Measurements from ENCODE around the gene LACTBL1. TPM values are rescaled to one million over a fixed set of nuclear protein-coding genes. Genes with fewer than 3 reads are reported as not detected.

Gene LACTBL1
- total RNA-seq, 1 experiment from 2014 or later, result 0.28 TPM

DNA sequence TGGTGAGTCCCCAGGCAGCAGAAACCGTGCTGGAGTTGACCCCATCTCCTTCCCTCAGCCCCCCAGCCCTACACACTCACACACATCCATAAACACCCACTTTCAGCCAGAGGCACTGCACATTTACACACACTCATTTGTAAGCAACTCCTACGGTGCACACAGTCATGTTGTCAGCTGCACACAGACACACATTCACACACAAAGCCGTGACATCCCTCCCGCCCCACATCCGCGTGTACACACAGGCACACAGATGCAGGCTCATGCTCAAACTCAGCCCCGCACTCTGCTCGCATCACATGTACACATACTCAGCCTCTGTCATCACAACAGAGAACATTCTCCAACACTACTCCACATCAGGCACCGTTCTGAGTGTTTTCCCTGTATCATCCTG, 47.6 kb downstream of the LACTBL1 start:
- Histone ChIP-seq H4K20me1 (ENCODE audit: insufficient read depth) (no peaks in the 10 kb centered on the region), H3K27me3 (ENCODE audit: insufficient read depth, low read depth) (no peaks in the 10 kb centered on the region), H3F3A (ENCODE audit: insufficient read depth, low read depth) (no peaks in the 10 kb centered on the region), H3K9me2 (ENCODE audit: insufficient read depth) (no peaks in the 10 kb centered on the region), H2AFZ (no peak overlapping the region), H3K27ac (no peak overlapping the region), H3K4me2 (no peak overlapping the region), H3K36me3 (ENCODE audit: low read depth) (no peaks in the 10 kb centered on the region), H3K79me2 (ENCODE audit: low read depth) (no peaks in the 10 kb centered on the region), H3K4me3 (no peak overlapping the region), H3K4me1 (replicated peaks; ENCODE audit: insufficient read depth) (no peaks in the 10 kb centered on the region), H3K9me3 (ENCODE audit: insufficient read depth, low read depth) (no peaks in the 10 kb centered on the region)
- CTCF ChIA-PET, result no interaction called here
- intact Hi-C loops (cut with micrococcal nuclease; ENCODE audit: unreplicated experiment), result no loop called here
- DNase-seq, result no peak
- BruUV-seq (replicated peaks), result no TSS peak
- TF ChIP-seq EZH2 (IDR thresholded peaks at IDR 0.05; ENCODE audit: low read depth), result no peak
- TF ChIP-seq, protein P1, sequence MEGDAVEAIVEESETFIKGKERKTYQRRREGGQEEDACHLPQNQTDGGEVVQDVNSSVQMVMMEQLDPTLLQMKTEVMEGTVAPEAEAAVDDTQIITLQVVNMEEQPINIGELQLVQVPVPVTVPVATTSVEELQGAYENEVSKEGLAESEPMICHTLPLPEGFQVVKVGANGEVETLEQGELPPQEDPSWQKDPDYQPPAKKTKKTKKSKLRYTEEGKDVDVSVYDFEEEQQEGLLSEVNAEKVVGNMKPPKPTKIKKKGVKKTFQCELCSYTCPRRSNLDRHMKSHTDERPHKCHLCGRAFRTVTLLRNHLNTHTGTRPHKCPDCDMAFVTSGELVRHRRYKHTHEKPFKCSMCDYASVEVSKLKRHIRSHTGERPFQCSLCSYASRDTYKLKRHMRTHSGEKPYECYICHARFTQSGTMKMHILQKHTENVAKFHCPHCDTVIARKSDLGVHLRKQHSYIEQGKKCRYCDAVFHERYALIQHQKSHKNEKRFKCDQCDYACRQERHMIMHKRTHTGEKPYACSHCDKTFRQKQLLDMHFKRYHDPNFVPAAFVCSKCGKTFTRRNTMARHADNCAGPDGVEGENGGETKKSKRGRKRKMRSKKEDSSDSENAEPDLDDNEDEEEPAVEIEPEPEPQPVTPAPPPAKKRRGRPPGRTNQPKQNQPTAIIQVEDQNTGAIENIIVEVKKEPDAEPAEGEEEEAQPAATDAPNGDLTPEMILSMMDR (conservative IDR thresholded peaks at IDR 0.05), result no peak
- POLR2A ChIA-PET (ENCODE audit: unreplicated experiment), result no interaction called here

DNA sequence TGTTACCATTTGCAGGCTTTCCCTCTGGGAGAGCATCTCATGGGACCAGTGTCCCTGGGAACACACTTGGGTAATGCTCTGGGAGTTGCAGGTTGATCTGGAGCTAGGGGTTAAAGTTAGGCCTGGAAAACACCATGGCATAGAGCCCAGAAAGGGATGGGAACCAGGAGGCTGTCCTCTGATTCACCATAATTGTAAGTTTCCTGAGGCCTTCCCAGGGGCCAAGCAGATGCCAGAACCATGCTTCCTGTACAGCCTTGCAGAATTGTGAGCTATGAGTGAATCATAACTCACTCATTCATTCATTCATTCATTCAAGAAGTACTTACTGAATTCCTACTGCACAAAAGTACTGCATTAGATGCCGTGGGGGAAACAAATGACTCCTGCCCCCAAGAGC, 50.0 kb downstream of the LACTBL1 start:
- no peaks in the 10 kb centered on the region for H3K4me1 ChIP-seq (replicated peaks; ENCODE audit: insufficient read depth)
- no peak overlapping the region for H3K4me2 ChIP-seq
- no peak overlapping the region for H2AFZ ChIP-seq
- H3K9me3 ChIP-seq (ENCODE audit: insufficient read depth, low read depth), result no peaks in the 10 kb centered on the region
- H3K36me3 ChIP-seq (ENCODE audit: low read depth), result no peaks in the 10 kb centered on the region
- H4K20me1 ChIP-seq (ENCODE audit: insufficient read depth), result no peaks in the 10 kb centered on the region
- ChIA-PET POLR2A (ENCODE audit: unreplicated experiment) (no interaction called here), CTCF (no interaction called here)
- no peak for TF ChIP-seq EZH2 (IDR thresholded peaks at IDR 0.05; ENCODE audit: low read depth)
- TF ChIP-seq, protein P1 (conservative IDR thresholded peaks at IDR 0.05), result no peak
- H3K27me3 ChIP-seq (ENCODE audit: insufficient read depth, low read depth), result no peaks in the 10 kb centered on the region
- no peaks in the 10 kb centered on the region for H3K79me2 ChIP-seq (ENCODE audit: low read depth)
- H3K9me2 ChIP-seq (ENCODE audit: insufficient read depth), result no peaks in the 10 kb centered on the region
- H3K4me3 ChIP-seq, result no peak overlapping the region
- DNase-seq, result no peak
- intact Hi-C loops (cut with micrococcal nuclease; ENCODE audit: unreplicated experiment), result no loop called here
- BruUV-seq (replicated peaks), result no TSS peak
- no peaks in the 10 kb centered on the region for H3F3A ChIP-seq (ENCODE audit: insufficient read depth, low read depth)
- H3K27ac ChIP-seq, result no peak overlapping the region

DNA sequence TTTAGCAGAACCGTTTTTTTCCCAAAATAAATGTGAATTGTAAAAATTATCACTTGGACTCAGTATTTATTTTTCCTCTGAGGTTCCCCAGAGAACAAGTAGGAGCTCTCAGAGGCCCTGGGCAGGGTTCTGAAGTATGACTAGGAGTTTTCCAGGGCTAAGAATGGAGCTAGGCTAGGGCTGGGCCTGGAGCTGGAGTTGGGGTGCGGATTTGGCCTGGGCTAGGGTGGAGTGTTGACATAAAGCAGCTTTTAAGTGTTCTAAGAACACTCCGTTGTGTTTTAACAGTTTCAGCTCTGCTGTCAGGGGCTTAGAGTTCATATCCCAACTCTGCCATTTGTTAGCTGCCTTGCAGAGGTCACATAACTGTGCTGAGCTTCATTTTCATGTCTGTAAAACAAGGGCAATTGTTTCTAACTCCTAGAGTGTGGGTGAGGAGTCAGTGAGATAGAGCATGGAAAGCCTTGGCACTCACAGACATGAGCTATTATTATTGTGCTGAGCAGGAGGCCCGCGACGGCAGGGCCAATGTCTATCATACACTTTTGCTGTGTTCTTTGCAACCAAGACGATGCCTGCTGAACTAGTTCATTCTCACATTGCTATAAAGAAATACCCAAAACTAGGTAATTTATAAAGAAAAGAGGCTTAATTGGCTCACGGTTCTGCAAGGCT, 51.1 kb downstream of the LACTBL1 start:
- Histone ChIP-seq H3K9me3 (ENCODE audit: insufficient read depth, low read depth) (no peaks in the 10 kb centered on the region), H3K4me2 (no peak overlapping the region), H3K79me2 (ENCODE audit: low read depth) (no peaks in the 10 kb centered on the region), H3K9me2 (ENCODE audit: insufficient read depth) (no peaks in the 10 kb centered on the region), H3K27me3 (ENCODE audit: insufficient read depth, low read depth) (no peaks in the 10 kb centered on the region), H3K4me3 (no peak overlapping the region), H3K4me1 (replicated peaks; ENCODE audit: insufficient read depth) (no peaks in the 10 kb centered on the region), H4K20me1 (ENCODE audit: insufficient read depth) (no peaks in the 10 kb centered on the region), H3F3A (ENCODE audit: insufficient read depth, low read depth) (no peaks in the 10 kb centered on the region), H3K27ac (no peak overlapping the region), H2AFZ (no peak overlapping the region), H3K36me3 (ENCODE audit: low read depth) (no peaks in the 10 kb centered on the region)
- no peak for TF ChIP-seq EZH2 (IDR thresholded peaks at IDR 0.05; ENCODE audit: low read depth)
- no peak for DNase-seq
- POLR2A ChIA-PET (ENCODE audit: unreplicated experiment), result interaction anchor here (0.6 kb wide), 1 partner anchor 270 kb away, joined by 14 read pairs; no protein-coding TSS in a partner anchor
- BruUV-seq (replicated peaks), result no TSS peak
- intact Hi-C loops (cut with micrococcal nuclease; ENCODE audit: unreplicated experiment), result no loop called here
- CTCF ChIA-PET, result no interaction called here
